GM12872 (cell line): ENCODE results near the gene DMBT1.

Experiments
- TF ChIP-seq, protein P1 (sequence below): IDR thresholded peaks from 3 replicates; pipeline ENCODE4 v1.5.1; 2011; ENCODE audit warnings: low read depth, mild to moderate bottlenecking, low read length, moderate library complexity; ENCODE audit not compliant: insufficient read depth

The DMBT1 gene

DNA sequence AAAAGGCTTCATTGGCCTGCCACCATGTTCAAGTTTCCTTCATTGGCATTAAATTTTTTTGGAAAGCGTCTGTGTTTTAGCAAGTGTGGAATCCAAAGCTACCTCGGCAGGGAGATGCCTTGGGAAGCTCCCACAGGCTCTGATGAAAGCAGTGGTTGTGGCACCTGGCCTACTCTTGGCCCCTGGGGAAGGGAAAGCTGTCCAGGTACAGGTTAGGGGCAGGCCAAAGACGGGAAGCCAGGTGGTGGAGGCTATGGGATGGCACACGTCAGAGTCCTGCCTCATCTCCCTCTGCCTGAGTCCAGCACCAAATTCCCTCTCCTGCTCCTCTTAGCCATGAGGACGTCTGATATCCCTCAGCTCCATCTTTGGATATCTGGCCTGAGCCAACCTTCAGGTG is 89.3 kb downstream of the DMBT1 start:
- TF ChIP-seq, protein P1, sequence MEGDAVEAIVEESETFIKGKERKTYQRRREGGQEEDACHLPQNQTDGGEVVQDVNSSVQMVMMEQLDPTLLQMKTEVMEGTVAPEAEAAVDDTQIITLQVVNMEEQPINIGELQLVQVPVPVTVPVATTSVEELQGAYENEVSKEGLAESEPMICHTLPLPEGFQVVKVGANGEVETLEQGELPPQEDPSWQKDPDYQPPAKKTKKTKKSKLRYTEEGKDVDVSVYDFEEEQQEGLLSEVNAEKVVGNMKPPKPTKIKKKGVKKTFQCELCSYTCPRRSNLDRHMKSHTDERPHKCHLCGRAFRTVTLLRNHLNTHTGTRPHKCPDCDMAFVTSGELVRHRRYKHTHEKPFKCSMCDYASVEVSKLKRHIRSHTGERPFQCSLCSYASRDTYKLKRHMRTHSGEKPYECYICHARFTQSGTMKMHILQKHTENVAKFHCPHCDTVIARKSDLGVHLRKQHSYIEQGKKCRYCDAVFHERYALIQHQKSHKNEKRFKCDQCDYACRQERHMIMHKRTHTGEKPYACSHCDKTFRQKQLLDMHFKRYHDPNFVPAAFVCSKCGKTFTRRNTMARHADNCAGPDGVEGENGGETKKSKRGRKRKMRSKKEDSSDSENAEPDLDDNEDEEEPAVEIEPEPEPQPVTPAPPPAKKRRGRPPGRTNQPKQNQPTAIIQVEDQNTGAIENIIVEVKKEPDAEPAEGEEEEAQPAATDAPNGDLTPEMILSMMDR = no peak

DNA sequence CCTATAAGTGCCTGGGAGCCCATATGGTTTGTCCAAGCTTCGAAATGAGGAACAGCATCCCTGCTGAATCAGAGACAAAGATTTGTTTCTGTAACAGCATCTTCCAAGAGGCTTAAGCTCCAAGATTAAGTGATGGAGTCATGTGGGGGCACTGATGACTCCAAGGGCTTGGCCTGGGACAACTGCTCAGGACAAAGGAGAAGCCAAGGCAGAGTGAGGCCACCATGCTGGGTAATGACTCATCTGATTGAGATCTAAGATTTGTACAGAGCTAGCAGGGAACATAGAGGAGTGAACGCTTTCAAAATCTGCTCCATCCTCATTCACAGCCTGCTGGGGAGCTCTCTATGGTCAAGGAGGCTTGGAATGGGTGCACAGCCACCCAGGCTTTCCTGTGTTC is 89.8 kb downstream of the DMBT1 start:
- TF ChIP-seq, protein P1 = no peak

DNA sequence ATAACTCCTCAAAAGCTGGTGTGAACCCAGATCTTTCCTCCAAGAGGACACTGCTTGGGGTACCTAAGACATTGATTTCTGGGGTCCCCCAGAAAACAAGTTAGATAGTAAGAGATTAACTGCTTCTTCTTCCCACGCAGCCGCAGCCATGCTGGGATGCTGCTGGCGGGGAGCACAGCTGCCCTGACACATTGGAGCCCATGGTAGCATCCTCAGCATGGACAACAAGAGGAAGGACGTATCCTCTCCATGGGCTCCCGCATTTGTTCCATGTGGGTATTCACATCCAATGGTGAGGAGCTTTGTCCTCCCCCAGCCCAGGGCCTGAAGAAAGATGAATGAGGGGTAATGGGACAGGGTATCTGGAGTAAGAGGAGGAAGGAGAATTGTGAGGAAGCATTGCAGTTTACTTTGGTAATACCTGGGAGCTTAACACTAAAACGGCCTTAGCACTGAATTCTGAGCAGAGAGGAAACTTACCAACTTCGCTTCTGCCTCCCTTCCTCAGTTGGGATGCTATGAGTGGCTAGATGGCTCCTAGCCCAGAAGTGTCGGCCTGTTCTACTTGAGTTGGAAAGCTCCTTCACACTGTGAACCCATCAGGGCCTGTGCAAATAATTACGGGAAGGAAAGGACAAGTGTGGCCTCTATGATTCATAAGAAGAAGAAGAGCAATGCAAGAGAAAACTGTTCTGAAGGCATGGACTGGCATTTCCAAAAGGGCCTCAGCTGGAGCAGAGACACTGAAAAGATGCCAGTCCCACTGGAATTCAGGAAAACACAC is 95.2 kb downstream of the DMBT1 start:
- TF ChIP-seq, protein P1 = no peak

DNA sequence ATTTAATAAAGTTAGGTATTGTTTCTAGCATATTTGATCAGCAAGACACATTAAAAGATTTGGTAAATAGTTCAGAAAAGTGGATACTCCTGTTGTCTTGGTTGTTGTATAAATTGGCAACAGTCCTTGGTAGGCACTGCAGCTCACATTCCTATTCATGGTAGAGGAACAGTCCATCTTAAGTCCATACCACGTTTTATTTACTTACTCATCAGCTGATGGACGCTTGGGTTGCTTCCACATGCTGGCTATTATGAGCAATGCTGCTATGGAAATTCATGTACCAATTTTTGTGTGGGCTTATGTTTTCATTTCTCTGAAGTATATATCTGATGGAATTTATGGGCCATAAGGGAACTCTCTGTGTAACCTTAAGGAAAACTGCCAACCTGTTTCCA is 95.8 kb downstream of the DMBT1 start:
- TF ChIP-seq, protein P1 = no peak

DNA sequence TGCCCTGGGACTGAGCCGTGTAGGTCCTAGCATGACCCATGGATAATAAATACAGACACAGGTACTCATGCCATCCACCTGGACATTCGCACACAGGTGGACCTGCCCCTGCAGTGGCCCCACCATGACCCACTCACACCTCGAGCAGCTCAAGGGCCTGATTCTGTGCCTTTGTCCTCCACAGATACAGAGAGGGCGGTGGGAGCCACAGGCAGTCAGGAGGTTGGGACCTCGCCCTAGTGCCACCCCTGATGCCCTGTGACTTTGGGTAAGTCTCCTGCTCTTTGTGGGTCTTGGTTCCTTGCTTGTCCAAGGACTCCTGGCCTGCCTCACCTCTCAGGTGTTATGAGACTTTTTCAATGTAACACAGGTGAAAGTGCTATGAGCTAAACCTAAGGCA is 96.2 kb downstream of the DMBT1 start:
- TF ChIP-seq, protein P1 = no peak

DNA sequence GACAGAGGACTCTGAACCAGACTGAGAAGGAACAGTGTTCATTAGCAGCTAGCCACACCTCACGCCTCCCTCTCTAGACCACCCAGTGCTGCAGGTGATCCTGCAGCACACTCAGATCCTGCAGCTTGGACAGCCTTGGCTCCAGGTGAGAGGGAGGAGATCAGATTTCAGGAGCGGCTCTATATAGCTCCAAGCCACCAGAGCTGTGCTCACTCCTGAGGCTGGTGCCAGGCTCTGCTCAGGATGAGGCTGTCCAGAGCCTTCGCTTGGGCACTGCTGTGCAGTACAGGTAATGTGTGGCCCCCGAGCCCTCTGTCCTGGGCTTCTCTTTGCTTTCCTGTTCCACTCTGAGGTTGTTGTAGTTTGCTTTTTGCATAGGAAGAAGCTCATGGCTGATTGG is 96.7 kb downstream of the DMBT1 start:
- TF ChIP-seq, protein P1 = no peak

DNA sequence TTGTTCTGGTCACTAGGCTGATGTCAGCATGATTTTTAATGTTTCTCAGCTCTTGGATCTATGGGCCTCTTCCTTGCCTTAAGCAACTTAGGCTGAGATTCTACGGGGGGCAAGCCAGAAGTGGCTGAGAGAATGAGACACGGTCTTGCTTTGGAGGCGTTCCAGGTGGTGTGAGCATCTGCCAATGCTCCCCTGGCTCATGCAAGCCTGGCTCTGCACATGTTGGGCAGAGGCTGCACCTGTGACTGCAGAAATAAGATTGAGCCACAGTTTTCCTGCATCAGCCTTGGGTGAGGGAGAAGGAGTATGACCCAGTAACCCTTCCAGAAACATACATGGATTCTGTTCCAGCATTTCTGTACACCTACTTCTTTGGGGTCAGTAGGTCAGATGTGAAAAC is 97.2 kb downstream of the DMBT1 start:
- TF ChIP-seq, protein P1 = no peak
